OCI-LY3 (cell line): ENCODE data around the gene COL4A1.

ENCODE experiments used
- H2AFZ ChIP-seq: fragments of 200-600, 300-600 bp; shearing (Covaris generic); 2 replicates; pipeline ENCODE4 v1.6.0; 2014; ENCODE audit warnings: antibody characterized with exemption, low read depth, low read length
- H3K27ac ChIP-seq: fragments of 200-600, 300-600 bp; sonication (generic); 2 replicates; pipeline ENCODE4 v1.5.1; 2014; ENCODE audit warnings: mild to moderate bottlenecking, low read length, moderate library complexity, mixed read lengths
- H3K27me3 ChIP-seq: fragments of 200-600, 300-600 bp; sonication (generic); 2 replicates; pipeline ENCODE4 v1.6.1; 2014; ENCODE audit warnings: low read depth, low read length, mixed read lengths
- H3K36me3 ChIP-seq: fragments of 200-600, 300-600 bp; sonication (generic); replicated peaks from 2 replicates; pipeline ENCODE3; 2014; ENCODE audit warnings: low read depth, low read length, mixed read lengths
- H3K4me1 ChIP-seq: fragments of 300-600, 200-600 bp; sonication (generic); 2 replicates; pipeline ENCODE4 v1.6.1; 2014; ENCODE audit warnings: low read length, mixed read lengths
- H3K4me2 ChIP-seq: fragments of 200-600, 300-600 bp; sonication (generic); 2 replicates; pipeline ENCODE4 v1.6.1; 2014; ENCODE audit warnings: low read length, mixed read lengths
- H3K4me3 ChIP-seq: fragments of 300-600, 200-600 bp; sonication (generic); 2 replicates; pipeline ENCODE4 v1.5.1; 2014; ENCODE audit warnings: antibody characterized with exemption, mild to moderate bottlenecking, low read length, moderate library complexity
- H3K79me2 ChIP-seq: fragments of 300-600, 200-600 bp; shearing (Covaris generic); 2 replicates; pipeline ENCODE4 v1.6.1; 2014; ENCODE audit warnings: mild to moderate bottlenecking, low read length, mixed read lengths
- H3K9ac ChIP-seq: fragments of 300-600, 200-600 bp; shearing (Covaris generic); 2 replicates; pipeline ENCODE4 v1.6.0; 2014; ENCODE audit warnings: mild to moderate bottlenecking, low read length, moderate library complexity
- H3K9me3 ChIP-seq: fragments of 200-600, 300-600 bp; shearing (Covaris generic); 2 replicates; pipeline ENCODE4 v1.6.1; 2014; ENCODE audit warnings: low read length, mixed read lengths; ENCODE audit not compliant: insufficient read depth
- H4K20me1 ChIP-seq: fragments of 200-600, 300-600 bp; sonication (generic); 2 replicates; pipeline ENCODE4 v1.6.1; 2016; ENCODE audit warnings: low read length, mixed read lengths; ENCODE audit not compliant: insufficient read depth
- EZH2phosphoT487 ChIP-seq: fragments of 200-600 bp; shearing (Covaris generic); IDR thresholded peaks from 2 replicates; pipeline ENCODE4 v1.6.1; 2018; ENCODE audit warnings: antibody characterized with exemption, mixed run types, low read depth
- TF ChIP-seq, protein P1 (sequence below): fragments of 200-600, 300-600 bp; sonication (generic); IDR thresholded peaks from 2 replicates; pipeline ENCODE4 v1.5.1; 2014; ENCODE audit warnings: antibody characterized with exemption, low read length, low read depth

The COL4A1 gene

DNA sequence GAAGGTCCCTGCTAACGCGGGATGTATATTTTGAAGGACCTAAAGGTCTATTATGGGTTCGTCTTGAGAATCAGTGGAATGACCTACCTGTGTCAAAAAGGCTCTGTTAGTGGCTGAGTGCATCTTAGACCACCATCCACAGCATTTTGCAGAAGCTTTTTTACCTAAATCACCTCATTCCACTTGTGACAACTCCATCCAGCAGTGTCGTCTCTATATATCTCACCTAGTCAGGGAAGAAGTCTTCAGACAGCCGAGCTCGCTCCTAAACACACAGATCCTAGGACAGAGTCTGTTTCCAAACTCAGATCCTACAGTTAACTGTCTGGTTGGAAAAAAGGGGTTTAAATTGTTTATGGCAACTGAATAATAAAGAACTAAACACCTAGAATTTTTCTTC lies 33.7 kb downstream of the COL4A1 start:
- Histone ChIP-seq H3K36me3 (no peaks in the 10 kb centered on the region), H3K27ac (no peak overlapping the region), H2AFZ (no peak overlapping the region), H3K9ac (no peak overlapping the region), H3K4me1 (no peaks in the 10 kb centered on the region), H3K27me3 (peaks cover 19% of the 10 kb centered on the region), H4K20me1 (no peaks in the 10 kb centered on the region), H3K79me2 (no peaks in the 10 kb centered on the region), H3K4me3 (no peak overlapping the region), H3K4me2 (no peak overlapping the region), H3K9me3 (no peaks in the 10 kb centered on the region)
- TF ChIP-seq, protein P1, sequence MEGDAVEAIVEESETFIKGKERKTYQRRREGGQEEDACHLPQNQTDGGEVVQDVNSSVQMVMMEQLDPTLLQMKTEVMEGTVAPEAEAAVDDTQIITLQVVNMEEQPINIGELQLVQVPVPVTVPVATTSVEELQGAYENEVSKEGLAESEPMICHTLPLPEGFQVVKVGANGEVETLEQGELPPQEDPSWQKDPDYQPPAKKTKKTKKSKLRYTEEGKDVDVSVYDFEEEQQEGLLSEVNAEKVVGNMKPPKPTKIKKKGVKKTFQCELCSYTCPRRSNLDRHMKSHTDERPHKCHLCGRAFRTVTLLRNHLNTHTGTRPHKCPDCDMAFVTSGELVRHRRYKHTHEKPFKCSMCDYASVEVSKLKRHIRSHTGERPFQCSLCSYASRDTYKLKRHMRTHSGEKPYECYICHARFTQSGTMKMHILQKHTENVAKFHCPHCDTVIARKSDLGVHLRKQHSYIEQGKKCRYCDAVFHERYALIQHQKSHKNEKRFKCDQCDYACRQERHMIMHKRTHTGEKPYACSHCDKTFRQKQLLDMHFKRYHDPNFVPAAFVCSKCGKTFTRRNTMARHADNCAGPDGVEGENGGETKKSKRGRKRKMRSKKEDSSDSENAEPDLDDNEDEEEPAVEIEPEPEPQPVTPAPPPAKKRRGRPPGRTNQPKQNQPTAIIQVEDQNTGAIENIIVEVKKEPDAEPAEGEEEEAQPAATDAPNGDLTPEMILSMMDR: no peak
- TF ChIP-seq EZH2phosphoT487: no peak

DNA sequence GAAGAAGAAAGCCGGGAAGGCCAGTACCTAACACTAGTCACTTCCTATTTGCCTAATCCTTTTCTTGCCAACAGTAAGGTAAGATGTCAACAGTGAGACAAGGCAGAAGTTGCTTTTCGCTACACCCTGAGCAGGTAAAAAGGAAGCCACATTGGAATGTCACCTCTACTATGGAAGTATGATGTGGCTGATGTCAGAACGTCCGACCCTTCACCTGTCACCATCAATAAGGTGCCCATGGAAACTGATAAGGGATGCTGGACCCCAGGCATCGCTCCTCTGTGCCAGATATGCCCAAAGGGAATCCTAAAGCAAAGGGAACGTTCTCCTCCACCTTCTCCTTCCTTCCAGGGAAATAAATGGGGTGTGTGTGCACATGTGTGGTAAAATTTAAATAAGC lies 34.3 kb downstream of the COL4A1 start:
- H3K4me2 ChIP-seq: no peak overlapping the region
- H3K9ac ChIP-seq: no peak overlapping the region
- H3K27me3 ChIP-seq: peaks cover 21% of the 10 kb centered on the region
- no peak overlapping the region for H3K4me3 ChIP-seq
- no peaks in the 10 kb centered on the region for H3K79me2 ChIP-seq
- no peaks in the 10 kb centered on the region for H3K9me3 ChIP-seq
- H4K20me1 ChIP-seq: no peaks in the 10 kb centered on the region
- no peaks in the 10 kb centered on the region for H3K4me1 ChIP-seq
- no peak overlapping the region for H2AFZ ChIP-seq
- no peak for TF ChIP-seq EZH2phosphoT487
- TF ChIP-seq, protein P1: no peak
- H3K36me3 ChIP-seq: no peaks in the 10 kb centered on the region
- no peak overlapping the region for H3K27ac ChIP-seq

DNA sequence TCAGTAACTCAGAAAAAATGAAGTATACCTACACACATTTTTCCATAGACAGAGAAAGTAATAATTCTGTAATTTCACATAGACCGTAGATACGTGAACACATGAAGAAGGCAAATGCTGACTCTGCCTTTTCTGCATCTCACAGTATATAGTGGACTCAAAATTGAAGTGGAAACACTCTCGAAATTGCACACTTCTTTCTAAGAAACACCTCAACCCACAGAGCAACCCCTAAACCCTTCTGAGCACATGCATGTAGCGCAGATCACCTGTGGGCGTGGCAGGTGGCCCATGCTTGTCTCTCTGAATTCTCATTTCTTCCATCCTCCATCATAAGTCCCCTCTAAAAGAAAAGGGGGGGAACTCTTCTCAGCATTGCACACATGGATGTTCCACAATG lies 34.7 kb downstream of the COL4A1 start:
- Histone ChIP-seq H3K36me3 (no peaks in the 10 kb centered on the region), H3K27ac (no peak overlapping the region), H3K79me2 (no peaks in the 10 kb centered on the region), H3K27me3 (peaks cover 21% of the 10 kb centered on the region), H2AFZ (no peak overlapping the region), H3K4me2 (no peak overlapping the region), H4K20me1 (no peaks in the 10 kb centered on the region), H3K4me1 (no peaks in the 10 kb centered on the region), H3K4me3 (no peak overlapping the region), H3K9ac (no peak overlapping the region), H3K9me3 (no peaks in the 10 kb centered on the region)
- TF ChIP-seq EZH2phosphoT487: no peak
- TF ChIP-seq, protein P1: no peak

DNA sequence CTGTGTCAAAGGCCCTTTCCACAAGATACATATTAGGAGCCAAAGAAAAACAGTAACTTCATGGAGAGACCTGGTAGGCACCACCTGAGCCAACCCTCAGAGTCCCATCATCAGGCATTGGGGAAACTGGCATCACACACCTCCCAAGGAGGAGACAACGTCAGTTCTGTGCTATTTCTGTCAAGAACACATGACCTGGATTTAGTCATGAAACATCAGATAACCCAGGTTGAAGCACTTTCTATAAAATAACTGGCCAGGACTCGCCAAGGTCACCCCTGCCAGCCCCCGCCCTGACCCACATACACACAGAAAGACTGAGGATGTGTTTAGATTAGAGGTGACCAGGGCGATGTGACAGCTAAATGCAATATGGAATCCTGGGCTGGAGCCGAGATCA lies 35.6 kb downstream of the COL4A1 start:
- Histone ChIP-seq H4K20me1 (no peaks in the 10 kb centered on the region), H3K4me3 (no peak overlapping the region), H3K9me3 (no peaks in the 10 kb centered on the region), H2AFZ (no peak overlapping the region), H3K4me2 (no peak overlapping the region), H3K27me3 (peaks cover 21% of the 10 kb centered on the region), H3K79me2 (no peaks in the 10 kb centered on the region), H3K9ac (no peak overlapping the region), H3K4me1 (no peaks in the 10 kb centered on the region), H3K27ac (no peak overlapping the region), H3K36me3 (no peaks in the 10 kb centered on the region)
- no peak for TF ChIP-seq EZH2phosphoT487
- TF ChIP-seq, protein P1: no peak
